ENCODE results near the gene TICAM2. TPM values are rescaled to one million over a fixed set of nuclear protein-coding genes. Genes with fewer than 3 reads are reported as not detected.

TICAM2 gene
- total RNA-seq, 1 donor from 2014 or later: 1.00 TPM

DNA sequence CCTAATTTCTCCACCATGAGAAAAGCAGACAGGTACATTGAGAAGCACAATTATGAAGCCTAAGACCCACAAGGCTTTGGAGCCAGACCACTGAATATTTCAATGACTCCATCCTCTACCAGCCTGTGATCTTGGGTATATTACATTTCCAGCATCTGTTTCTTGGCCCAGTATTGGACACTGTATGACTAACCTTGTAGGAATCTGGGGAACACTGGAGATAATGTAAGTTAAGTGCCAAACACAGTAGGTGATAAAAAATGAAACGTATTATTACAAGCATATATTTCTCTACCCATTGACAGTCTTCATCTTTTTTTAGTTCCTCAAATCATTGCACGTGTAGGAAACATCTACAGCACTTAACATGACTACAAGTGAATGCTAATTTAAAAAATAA is 29.1 kb downstream of the TICAM2 start:
- intact Hi-C loops (cut with micrococcal nuclease): loop anchor here (5.0 kb wide), 1 partner anchor 181 kb away; no protein-coding TSS in a partner anchor

DNA sequence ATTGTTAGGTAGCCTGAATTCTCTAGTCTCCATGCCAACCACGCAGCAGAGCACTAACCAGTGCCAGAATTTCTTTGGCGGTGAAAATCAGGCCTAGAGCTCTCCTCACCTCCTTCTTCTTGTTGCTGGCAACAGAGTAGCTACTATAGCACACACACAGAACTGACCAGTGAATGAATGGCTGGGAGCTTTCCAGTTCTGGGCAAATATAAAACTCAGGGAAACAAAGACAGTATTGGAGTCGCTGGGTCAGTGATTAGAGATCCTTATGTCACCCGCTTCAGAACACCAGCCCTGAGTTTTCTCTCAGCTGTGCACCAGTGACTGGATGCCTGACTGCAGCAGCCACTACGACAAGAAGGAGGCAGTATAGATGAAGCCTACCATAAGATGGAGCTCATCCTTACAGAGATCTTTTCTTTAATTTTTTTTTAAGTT is 30.8 kb downstream of the TICAM2 start:
- intact Hi-C loops (cut with micrococcal nuclease): loop anchor here (5.0 kb wide), 1 partner anchor 179 kb away; no protein-coding TSS in a partner anchor

DNA sequence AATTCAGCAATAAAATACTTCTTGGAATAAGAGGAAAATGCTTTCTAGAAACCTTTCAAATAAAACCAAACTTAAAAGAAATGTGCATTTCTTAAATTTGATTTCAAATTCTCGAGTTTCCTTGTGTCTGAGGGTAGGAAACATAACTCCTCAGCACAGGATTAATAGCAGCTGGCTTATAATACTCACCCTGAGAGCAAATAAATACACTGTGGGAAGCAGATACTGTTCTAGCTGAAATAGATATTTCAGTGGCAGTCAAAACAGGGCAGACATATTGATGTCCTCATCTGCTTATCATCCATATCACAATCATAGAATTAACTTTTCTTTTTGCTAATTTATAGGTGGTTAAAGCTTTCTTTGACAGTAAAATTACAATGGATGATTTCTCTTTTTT is 33.6 kb downstream of the TICAM2 start:
- intact Hi-C loops (cut with micrococcal nuclease): no loop called here

DNA sequence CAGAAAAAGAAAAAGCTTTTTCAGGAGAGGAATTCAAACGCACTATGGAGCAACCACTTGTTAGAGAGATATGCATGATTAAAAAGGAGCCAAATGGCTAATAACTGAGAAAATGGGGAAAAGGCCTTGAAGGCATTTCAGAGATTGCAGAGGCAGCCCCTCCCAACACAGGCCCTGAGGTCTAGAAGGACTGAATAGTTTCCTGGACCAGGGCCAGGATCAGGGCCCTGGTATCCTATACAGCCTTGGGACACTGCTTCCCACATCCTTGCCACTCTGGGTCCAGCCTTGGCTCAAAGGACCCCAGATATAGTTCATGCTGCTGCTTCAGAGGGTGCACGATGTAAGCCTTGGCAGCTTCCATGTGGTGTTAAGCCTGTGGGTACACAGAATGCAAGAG is 37.0 kb downstream of the TICAM2 start:
- intact Hi-C loops (cut with micrococcal nuclease): no loop called here

DNA sequence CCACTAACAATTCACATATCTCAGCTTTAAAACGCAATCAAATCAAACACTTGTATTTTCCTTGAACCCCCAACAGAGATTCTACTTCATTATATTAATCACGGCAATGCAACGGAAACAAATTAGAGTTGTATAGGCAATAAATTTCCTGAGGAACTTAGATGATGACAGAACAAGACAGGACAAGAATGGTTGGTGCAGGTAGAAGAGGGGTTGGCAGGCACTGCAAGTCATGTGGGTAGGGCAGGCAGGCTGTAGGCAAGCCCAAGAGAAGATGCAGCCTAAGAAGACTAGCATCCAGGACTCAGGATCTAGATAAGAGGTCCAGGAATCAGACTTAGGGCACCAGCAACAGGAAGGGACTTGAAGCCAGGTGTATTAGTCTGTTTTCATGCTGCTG is 41.1 kb downstream of the TICAM2 start:
- intact Hi-C loops (cut with micrococcal nuclease): no loop called here

DNA sequence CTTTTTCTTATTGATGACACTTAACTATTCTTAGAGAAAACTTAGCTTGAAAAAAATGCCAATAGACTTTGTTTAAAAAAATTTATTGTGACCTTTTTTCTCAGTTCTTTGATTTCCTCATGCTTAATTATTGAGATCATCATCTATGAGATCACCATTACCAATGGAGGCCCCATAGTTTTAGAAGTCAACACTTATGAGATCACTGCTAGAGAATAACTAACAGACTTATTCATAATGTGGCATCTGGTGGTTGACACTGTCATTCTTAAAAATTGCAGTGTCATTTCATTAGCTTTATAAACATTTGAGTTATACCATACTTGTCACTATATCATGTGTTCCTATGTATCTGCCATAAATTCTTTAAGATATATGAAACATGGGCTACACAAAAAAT is 42.8 kb downstream of the TICAM2 start:
- intact Hi-C loops (cut with micrococcal nuclease): no loop called here

DNA sequence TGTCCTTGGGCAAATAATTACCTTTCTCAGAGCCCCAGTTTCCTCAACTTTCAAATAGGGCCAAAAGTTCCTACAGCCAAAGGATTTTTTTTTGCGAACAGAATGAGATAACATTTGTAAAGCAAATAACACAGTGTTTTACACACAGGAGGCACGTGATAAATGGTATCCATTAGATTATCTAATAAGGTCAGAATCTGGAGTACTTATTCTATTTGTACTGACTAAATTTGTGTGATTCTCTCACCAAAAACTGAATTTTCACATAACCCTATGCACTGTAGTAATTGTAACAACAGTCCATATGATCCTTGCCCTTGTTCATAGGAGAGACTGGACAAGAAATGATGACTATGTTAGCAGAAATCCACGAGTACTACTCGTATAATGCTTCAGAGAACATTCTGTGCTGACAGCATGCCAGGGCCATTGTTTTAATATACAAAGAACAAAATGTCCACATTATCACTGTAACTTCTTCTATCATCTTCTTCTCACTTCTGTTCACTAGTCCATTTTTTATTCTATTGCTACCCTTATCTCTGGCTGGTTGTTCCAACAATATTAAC is 43.8 kb downstream of the TICAM2 start:
- intact Hi-C loops (cut with micrococcal nuclease): no loop called here

DNA sequence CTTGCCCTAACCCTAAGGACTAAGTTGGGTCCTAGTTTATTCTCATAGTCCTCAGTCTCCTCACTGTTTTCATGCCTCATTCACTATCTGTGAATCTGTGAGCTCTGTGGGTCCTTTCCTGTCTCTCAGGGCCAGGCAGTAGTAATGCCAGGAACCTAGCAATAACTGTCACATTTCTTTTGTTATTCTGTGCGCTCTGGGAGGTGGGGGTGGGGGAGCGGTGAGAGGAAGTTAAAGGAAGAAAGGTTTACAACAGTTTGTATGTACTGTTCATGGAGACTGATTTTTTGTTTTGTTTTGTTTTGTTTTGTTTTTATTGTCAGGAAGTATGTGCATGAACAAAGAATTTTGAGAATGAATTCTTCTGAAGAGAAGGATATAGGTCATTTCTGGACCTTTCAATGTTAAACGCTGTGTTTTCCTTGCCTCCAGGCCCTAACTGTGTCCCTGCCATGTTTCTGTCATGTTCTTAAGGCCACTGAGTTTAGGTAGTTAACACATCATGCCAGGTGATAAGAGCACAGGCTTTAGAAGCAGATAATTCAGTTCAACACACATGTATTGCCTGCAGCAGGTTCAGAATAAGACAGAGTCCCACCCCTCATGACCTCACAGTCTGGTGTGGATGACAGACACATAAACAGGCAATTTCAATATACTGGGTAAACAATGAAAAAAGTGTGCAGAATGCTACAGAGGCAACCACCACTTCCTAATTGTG is 44.5 kb downstream of the TICAM2 start:
- intact Hi-C loops (cut with micrococcal nuclease): no loop called here

DNA sequence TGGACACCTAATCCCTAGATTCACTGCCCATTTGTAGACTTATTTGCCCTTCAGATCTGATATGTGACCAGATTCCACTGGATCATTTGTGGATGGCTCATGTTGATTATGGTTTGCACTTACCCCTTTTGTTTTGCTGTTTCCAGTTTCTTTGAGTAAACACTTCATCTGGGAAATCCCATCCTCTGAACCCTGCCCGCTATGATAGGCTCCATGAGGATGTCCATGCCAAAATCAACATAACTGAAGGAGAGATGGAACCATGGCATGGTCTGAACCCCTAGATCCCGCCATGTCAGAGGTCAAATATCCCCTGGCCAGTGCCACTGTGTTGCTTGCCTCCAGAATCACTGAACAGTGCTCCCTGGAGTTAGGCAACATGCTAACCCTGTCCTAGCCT is 46.0 kb downstream of the TICAM2 start:
- intact Hi-C loops (cut with micrococcal nuclease): no loop called here

DNA sequence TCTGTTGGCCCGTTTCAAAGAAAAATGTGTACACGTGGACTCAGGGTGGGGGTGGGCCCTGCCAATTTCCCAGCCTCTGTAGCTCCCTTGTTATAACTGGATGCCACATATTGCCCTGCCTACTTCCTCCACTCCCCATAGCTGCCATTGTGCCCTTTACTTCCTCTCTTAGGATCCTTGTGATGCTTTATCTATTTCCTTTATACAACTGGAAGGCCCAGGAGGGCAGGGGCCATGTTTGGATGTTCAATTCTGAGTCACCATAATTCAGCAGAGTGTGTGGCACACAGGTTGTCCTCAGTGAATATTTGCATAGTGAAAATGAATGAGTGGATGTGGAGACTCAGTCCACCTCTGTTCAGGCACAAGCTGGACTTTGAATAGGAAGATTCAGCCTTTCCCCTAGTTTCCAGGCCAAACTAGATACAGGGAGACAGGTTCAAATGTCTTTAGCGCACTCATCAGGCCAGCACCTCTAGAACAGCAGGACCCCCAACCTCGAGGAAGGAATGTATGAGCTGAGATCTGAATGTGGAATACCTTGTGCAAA is 47.1 kb downstream of the TICAM2 start:
- intact Hi-C loops (cut with micrococcal nuclease): no loop called here

DNA sequence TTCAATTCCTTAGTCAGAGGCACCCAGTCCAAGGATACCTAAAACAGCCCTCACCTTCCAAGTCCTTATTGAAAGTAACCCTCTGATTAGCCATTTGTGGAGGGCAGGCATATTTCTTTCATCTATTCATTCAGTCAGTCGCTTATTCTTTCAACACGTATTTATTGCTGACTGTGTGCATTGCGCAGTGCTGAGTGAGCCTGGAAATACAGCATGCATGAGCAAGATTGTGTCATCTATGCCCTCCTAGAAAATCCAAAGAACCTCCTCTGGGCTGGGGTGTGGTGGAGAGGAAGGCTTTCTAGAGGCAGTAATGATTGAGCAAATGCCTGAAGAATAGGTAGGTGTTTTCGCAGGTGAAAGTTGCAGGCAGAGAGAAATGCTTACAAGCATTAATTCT is 49.2 kb downstream of the TICAM2 start:
- intact Hi-C loops (cut with micrococcal nuclease): no loop called here

DNA sequence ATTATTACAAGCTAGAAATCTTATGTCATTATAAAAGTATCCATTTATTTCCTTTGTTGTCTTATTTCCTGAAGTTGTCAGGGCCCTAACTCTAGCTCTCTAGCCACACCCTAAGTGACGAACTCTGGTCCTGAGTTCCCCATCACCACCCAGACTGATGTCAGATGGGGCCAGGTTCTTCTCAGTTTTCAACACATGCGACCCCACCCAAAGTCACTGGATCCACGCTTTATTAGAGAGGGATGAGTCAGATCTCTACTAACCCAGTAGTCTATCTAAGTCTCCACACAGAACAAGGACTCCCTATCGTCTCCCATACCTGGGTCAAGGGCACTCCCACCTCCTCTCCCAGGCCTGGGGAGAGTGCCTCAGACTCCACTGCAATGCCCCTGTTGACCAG is 50.9 kb downstream of the TICAM2 start:
- intact Hi-C loops (cut with micrococcal nuclease): no loop called here

DNA sequence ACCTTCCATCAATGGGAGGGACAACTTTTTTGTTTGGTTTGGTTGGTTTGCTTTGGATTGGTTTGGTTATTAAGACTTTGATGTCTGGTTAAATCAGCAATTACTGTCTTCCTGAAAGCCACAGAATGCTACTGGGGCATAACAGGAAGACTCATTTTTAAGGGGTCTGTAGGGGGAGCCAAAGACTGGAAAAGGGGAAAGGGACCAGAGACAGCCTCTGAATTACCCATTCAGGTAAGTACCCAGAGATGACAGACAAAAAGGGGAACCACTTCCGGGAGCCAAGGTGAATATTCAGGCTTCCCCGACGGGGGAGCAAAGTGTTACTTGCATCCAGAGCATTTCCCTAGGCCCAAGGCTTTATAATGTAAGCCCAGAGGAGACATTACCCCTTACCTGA is 53.1 kb downstream of the TICAM2 start:
- intact Hi-C loops (cut with micrococcal nuclease): no loop called here

DNA sequence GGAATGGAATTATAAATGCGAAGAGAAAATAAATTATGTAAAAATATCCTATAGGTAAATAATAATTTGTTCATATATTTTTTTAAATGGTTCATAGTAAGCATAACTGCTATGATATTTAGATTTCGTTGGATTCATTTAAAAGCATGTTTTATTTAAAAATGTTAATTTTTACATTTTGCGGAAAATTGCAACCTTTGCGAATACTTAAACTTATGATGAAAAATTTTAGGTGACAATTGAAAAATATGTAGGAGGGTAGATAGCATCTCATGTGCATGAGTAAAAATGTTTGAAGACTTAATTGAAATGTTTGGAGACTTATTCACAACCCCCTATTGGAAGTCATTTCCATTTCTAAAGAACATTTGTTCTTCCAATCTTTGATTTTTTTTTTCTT is 53.6 kb downstream of the TICAM2 start:
- intact Hi-C loops (cut with micrococcal nuclease): no loop called here

DNA sequence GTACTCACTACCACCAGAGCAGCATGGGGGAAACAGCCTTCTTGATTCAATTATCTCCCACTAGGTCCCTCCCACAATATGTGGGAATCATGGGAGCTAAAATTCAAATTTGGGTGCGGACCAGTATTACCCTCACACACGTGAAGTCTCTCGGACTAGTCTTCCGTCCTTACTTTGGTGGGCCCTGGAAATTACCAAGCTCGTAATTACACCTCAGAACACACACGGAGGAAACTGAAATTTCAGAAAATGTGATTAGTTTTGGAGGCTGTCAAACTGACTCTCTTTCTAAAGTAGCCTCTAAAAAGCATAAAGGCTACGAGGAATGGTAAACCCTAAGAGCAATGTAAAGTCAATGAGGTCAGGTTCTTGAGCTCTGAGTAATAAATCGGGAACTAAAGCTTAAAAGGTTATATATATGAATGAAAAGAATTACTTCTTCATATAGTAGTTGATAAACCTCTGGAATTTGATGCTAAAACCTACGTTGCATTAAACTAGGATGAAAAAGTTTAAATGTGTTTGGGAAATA is 56.9 kb downstream of the TICAM2 start:
- intact Hi-C loops (cut with micrococcal nuclease): loop anchor here (2.0 kb wide), 3 partner anchors 15 to 539 kb away; partner anchors contain the start of gene COMMD10

DNA sequence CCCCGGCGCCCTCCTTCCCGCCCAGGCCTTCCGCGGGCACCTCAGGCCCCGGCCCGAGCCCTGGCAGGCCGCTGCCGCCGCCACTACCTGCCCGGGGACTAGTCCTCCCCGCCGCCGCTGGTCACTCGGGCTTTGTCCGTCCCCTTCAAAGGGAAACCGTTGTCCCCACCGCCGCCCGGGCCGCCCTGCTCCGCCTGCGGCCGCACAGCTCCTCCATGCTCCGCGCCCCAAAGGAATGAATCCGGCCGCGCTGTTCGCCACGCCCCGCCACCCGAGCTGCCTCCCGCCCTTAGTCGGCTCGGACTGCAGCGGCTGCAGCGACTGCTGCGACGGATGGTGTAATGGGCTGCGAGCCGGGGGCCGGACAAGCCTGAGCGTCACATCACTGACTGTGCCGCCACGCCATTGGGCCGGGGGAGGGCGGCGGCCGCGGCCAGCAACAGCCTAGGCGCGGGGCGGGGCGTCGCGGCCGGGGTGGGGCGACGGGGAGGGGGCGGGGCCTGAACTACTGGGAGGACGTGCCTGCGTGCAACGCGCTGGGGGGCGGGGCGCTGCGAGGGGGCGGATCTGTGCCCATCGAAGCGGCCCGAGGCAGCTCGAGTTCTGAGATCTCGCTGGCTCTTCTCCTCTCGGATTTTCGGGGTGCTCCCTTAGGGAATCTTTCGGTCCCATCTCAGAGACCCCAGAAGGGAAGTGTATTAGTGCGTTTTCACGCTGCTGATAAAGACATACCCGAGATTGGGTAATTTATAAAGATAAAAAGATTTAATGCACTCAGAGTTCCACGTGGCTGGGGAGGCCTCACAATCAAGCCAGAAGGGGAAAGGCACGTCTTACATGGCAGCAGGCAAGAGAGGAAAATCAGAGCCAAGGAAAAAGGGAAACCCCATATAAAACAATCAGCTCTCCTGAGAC is 57.6 kb downstream of the TICAM2 start, which contains the start of gene FEM1C:
Gene FEM1C (minus strand): TSS at position 340 of the 915 bp plus-strand sequence. CDS start 1,282 bp downstream, outside the sequence.
- intact Hi-C loops (cut with micrococcal nuclease): loop anchor here (1.0 to 5.0 kb wide), 9 partner anchors 14 to 540 kb away; partner anchors contain the start of genes AP3S1, ATG12, CCDC112 and COMMD10

DNA sequence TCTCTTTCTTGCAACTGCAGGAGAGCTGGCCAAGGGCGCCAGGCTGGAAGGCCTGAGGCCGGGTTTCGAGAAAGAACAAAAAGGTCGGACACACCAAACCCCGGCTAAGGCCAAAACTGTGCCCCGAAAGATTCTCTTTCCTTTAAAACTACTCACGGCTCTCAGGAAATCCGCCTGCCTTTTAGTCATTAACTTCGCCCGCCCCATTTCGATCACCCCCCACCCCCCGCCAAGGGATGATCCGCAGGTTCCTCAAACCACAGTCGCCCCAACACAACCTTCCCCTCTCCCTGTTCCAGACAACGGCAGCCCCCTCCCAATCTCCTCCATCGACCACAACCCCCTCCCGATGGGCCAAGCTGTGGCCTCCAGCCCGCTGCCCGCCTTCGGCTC is 58.2 kb downstream of the TICAM2 start:
- intact Hi-C loops (cut with micrococcal nuclease): loop anchor here (1.0 to 5.0 kb wide), 9 partner anchors 13 to 541 kb away; partner anchors contain the start of genes AP3S1, ATG12, CCDC112 and COMMD10

DNA sequence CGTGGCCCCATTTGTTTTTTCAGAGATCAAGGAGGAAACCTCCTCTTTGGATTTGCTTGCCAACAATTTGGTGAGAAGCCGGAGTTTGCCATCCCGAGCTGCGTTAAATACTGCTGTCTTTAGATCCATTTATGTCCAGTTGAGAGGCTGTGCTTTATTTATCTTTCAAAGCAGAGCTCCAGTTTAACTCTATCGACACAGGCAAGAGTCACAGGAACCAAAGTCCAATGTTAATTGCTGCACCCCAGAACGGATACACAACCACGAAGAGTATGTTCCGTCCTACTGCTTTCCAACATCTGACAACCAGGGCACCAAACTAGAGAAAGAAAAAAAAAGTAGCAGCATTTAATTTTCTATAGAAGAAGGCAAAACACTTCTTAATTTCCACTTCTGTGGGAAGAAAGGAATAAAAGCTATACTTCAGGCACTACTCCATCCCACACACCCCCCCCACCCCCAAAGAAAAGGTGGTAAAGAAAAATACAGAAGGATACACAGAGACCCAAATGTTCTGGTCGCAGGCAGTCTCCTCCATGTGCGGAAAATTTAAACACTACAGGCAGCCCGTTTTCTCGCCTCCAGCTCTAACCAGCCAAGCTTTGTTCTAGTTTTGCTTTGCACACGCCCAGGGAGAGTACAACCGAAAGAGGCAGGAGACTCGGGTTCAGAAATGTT is 58.8 kb downstream of the TICAM2 start:
- intact Hi-C loops (cut with micrococcal nuclease): loop anchor here (1.0 to 5.0 kb wide), 9 partner anchors 13 to 541 kb away; partner anchors contain the start of genes AP3S1, ATG12, CCDC112 and COMMD10

DNA sequence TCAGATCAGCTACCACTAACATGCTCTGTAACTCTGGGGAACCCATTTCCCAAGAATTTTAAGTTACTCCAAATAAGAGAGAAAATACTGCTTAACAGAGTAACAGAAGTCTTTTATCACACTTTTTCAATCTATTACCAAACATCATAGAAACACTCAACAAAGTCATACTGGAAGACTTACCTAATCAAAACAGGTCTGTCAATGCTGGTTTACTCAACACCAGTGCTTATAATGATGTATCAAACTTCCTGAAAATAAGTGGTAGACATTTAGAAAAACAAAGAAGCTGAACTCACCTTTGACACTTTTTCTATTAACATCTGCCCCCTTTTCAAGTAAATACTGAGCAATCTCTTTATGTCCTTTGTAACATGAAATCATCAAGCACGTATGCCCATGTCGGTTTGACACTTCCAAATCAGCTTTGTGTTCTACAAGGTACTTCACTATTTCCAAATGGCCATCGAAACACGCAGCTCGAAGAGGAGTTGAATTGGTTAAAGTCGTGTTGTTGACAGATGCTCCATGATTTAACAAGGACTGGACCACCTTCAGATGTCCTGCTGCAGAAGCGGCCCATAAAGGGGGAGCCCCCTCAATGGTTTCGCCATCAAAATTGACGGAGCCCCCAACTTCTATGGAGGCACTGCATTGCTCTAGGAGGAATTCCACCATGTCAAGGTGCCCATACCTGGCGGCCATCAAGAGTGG is 59.5 kb downstream of the TICAM2 start:
- intact Hi-C loops (cut with micrococcal nuclease): loop anchor here (5.0 kb wide), 1 partner anchor 44 kb away; no protein-coding TSS in a partner anchor

Measured in T-helper 2 cell treated with Interferon-gamma antibody and Interleukin-4, amounts not matched to agents 100 ng/mL and 5 ng/mL, for 36 hours (primary cell).